ENCODE measurements around the gene MTHFD1L.

GRCh38 chr6:150929416-150929815 is 63.9 kb downstream of the MTHFD1L start:
- TF ChIP-seq CTCF (conservative IDR thresholded peaks at IDR 0.05 in 1 of 2, IDR thresholded peaks at IDR 0.05 in 1 of 2; ENCODE audit: low read depth in 1 of 2, low read length in 2 of 2) = no peak
- no peak for TF ChIP-seq EZH2 (IDR thresholded peaks at IDR 0.05; ENCODE audit: low read length, missing control alignments)

Data from fibroblast of lung (primary cell).